Cerebellar cortex (tissue), 1 donor: ENCODE measurements around the gene RBMS1.
"Not testable (repeated sequence)": the region's sequence is repeated elsewhere in the genome, so short reads cannot be mapped to it uniquely, and the experiment has no call there.

Experiments
- DNase-seq: peaks from one replicate; pipeline ENCODE4 v3.0.0-alpha.2; 2015; ENCODE audit warnings: low spot score

The RBMS1 gene

GRCh38 chr2:160380000-160380570 is 113.5 kb downstream of the RBMS1 start:
- DNase-seq: no peak

DNA sequence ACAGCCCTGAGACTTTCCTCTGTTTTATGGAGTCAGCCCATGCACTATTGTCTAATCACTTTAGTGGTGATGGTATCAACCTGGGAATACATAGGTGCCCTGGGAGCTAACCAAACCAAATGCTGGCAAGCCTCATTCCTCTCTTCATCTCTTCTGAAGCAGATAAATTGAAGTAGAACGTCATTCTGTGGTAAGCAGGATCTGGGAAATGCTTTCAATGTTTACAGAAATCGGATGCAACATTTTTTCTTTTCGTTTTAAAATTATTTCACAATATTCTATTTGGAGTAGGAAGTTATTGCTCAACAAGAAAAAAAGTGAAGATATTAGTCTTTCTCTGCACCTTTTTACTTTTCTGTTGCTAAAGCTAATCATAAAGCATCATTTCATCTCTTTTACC is 114.2 kb downstream of the RBMS1 start:
- no peak for DNase-seq

- no peak for DNase-seq
Measured at GRCh38 chr2:160377204-160377995, 116.2 kb downstream of the RBMS1 start.

- DNase-seq: no peak
Measured at GRCh38 chr2:160376576-160376975, 117.0 kb downstream of the RBMS1 start.

DNA sequence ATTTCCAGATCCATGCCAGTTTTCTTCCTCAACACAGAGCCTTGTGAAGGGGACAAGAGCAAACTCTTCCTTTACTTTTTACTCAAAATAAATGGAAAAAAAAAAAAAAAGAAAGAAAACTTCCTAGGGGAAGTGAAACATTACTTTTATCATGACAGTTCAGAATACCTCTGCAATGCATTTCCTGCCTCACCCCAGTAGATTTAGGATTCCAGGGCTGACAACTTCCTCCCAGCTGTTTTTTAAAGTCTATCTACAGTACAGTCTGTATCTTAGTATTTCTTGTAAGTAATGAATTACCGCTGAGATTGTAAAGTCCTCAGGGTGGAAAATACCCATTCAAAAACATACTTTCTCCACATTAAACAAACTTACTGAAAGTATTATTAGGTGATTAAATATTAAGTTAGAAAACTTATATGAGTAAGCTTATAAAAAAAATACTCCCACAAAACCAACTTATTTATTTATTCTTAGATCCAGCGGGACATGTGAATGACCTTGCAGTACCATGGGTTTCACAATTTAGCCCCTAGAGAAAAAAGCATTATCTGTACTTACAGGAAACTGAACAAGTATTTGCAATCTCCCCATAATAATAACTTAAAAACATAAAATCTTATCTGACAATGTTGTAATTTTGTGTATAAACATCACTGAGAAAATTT is 117.7 kb downstream of the RBMS1 start:
- no peak for DNase-seq

GRCh38 chr2:160375037-160375436 is 118.6 kb downstream of the RBMS1 start:
- DNase-seq: no peak

GRCh38 chr2:160373666-160374065 is 119.9 kb downstream of the RBMS1 start:
- no peak for DNase-seq

DNA sequence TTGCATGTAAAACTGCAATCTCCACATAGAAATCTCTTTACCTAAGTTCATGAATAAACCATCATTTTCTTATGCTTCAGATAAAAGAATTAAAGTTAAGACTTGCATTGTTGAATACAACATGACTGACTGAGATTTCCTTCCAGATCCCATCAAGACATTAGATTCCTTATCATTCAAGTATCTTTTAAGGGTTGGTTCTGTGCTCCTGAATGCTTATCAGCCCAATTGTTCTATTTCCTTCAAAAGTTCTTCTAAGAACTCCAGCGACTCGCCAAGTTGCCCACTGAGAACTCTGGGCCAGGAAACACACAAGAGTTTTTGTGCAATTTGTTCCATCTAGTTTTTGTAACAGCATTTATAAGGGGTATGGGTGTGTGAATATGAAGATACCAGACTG is 120.3 kb downstream of the RBMS1 start:
- DNase-seq: no peak

DNA sequence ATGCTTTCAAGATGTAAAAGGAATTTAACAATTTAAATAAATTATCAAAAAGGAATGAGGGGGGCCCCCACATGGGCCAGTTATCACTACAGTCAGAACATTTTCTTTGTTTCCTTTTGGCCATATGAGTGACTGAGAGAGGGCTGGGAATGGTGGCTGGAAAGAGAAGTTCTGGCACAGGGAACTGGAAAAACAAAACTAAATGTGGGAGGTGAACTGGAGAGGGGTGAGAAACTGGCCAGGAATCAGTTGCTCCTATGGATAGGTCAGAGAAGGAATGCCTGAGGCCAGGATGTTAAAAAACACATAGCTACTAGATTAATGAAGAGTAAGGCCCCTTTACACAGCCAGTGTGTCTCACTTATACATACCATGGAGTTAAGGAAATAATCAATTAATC is 121.0 kb downstream of the RBMS1 start:
- DNase-seq: no peak

- DNase-seq: no peak
Measured at GRCh38 chr2:160372010-160372356, 121.6 kb downstream of the RBMS1 start.

- no peak for DNase-seq
Measured at GRCh38 chr2:160371251-160372009, 122.2 kb downstream of the RBMS1 start.

DNA sequence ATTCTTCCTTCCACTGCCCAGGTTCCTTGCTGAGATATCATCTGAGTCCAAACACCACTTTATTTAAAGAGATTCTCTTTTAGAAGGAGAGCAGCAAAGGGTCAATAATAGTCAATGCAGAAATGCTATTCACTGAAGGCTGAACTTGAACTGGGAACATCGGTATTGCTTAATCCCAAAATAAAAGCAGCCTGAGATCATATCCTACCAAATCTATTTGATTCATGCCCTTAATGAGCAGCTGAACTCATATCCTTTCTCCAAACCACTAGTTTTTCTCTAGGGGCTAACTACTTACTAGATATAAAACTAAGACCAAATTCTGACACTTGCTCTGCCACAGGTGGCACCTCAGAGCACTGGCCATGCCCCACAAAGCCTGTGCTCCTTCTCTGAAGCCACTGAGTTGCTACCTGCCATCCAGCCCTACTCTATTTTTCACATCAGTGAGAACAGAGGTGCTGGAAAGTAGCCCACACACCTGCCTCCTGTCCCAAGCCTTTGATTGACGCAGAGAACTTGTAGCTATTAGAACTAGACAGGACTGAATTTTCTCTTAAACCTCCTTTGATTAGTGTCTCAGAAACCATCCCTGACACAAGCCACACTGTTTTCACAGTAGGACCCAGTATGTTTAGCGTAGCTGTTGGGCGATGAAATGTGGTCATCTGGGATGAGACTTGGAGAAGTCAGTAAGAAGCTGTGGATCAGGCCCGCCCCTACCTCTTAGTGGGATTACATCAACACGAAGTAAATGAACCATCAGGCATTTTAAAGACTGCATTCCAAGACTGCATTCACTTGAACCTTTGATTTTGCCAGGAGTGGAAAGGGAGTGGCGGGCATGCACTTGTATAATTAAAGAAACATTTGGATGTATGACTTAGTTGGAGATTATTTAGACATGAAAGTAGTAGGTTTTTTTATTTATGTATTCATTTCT is 124.3 kb downstream of the RBMS1 start:
- no peak for DNase-seq

GRCh38 chr2:160367887-160368286 is 125.7 kb downstream of the RBMS1 start:
- no peak for DNase-seq

DNA sequence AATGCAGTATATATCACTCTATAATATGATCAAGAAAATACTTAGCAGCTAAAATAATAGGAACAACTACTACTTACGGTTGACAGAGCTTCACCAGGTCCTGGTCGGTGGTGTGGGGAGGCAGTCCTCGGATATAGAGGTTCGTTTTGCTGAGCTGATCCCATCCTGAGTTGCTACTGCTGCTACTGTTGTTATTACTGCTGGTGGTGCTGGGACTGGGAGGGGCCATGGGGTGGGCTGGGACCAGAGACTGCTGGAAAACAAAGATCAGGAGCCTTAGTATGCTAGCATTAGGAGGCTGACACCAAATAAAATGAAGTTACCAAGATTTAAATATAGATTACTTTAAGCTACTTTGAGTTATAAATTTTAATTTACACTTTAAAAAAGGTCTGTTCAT is 126.5 kb downstream of the RBMS1 start:
- not testable (repeated sequence) for DNase-seq

DNA sequence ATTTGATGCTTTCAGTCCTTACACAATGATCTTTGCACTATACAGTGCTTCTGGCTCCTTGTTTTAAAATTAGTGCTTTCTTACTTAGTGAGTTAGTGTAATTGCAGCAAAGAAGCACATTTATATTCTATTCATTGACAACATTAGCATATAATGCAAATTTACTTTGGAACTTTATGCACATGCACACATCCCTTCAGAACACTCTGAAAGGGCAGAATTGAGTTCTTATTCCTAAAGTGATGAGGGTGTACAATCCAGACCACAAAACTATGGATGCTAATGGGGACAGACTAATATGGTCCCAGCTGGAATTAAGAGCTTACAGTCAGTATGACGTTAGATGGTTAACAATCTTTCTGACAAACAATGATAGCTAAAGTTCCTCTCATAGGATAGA is 127.1 kb downstream of the RBMS1 start:
- no peak for DNase-seq

GRCh38 chr2:160365716-160366367 is 127.8 kb downstream of the RBMS1 start:
- no peak for DNase-seq

DNA sequence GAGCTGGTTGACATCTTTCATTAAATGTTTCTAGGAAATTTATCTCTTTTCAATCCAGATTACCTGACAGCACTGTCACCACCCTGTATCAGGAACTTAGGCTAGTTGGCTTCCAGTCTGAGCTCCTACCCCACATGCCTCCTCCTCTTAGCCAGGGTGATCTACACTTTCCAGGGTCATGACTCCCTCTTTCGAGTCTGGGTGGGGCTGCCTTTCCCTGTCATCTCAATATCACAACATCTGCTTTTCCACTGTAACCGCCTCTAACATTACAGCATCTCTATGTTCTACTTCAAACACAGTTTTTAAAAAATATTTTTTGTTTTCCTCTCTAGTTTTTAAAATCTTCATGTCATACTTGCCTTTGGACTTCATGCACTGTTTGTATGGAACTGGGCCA is 129.2 kb downstream of the RBMS1 start:
- no peak for DNase-seq

DNA sequence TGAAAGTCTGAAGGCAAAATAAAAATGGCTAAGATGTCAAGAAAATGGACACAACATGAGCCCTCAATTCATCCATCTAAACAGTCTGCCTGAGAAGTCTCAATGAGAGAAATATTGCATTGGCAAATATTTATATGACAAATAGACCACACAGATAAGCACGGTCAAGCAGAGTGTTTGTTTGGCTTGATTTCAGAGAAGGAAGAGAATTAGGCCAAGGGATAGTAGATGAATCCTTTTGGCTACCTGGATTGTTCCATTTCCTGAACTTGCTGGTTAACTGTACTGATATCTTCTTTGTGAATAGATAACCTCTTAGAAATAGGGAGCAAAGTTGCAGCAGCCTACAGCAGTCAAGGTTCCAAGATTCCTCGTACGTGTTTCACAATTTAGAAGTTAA is 129.6 kb downstream of the RBMS1 start:
- DNase-seq: no peak

GRCh38 chr2:160363055-160363454 is 130.6 kb downstream of the RBMS1 start:
- DNase-seq: no peak

- DNase-seq: no peak
Measured at GRCh38 chr2:160362541-160362940, 131.1 kb downstream of the RBMS1 start.

DNA sequence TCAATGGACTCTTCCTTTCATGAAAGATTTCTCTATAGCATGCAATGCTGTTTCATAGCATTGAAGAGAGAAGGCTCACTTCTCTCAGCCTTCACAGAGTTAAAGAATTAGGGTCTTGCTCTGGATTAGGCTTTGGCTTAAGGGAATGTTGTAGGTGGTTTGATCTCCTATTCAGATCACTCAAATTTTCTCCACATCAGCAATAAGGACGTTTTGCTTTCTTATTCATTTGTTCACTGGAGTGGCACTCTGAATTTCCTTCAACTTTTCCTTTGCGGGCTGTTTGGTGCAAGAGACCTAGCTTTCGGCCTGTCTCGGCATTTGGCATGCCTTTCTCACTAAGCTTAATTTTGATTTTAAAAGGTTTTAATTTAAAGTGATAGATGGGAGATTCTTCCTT is 131.6 kb downstream of the RBMS1 start:
- no peak for DNase-seq
